DND-41 (cell line): ENCODE measurements around the gene MYO18B.

Source experiments
- ATAC-seq: fragments of 200-7000 bp; cut with Tn5 transposase; 3 replicates; pipeline ENCODE4 v1.9.1; 2021; ENCODE audit warnings: low read depth; ENCODE audit not compliant: insufficient read depth
- DNase-seq: peaks from one replicate; pipeline ENCODE4 v3.0.0-alpha.2; 2020
- H2AFZ ChIP-seq: 2 replicates; pipeline ENCODE4 v1.6.0; 2012; ENCODE audit warnings: low read depth, low read length
- H3K27ac ChIP-seq: 2 replicates; pipeline ENCODE4 v1.5.1; 2012; ENCODE audit warnings: low read length, inconsistent platforms
- H3K27me3 ChIP-seq: fragments of 200-600 bp; sonication (generic); 2 replicates; pipeline ENCODE4 v1.6.0; 2012; ENCODE audit warnings: low read length, mild to moderate bottlenecking, inconsistent platforms; ENCODE audit not compliant: insufficient read depth, poor library complexity
- H3K36me3 ChIP-seq: 2 replicates; pipeline ENCODE4 v1.5.1; 2012; ENCODE audit warnings: low read length, inconsistent platforms; ENCODE audit not compliant: insufficient read depth
- H3K4me1 ChIP-seq: 2 replicates; pipeline ENCODE4 v1.5.1; 2012; ENCODE audit warnings: mild to moderate bottlenecking, low read length; ENCODE audit not compliant: insufficient read depth
- H3K4me2 ChIP-seq: 2 replicates; pipeline ENCODE4 v1.6.0; 2012; ENCODE audit warnings: mild to moderate bottlenecking, moderate library complexity, low read length, inconsistent platforms; ENCODE audit not compliant: insufficient read depth
- H3K4me3 ChIP-seq, 2 experiments: fragments of 200-600 bp in 1 of 2; shearing (Covaris generic) in 1 of 2; 2 replicates each; pipeline ENCODE4 v1.5.1; 2012 to 2016; ENCODE audit warnings: inconsistent platforms in 2 of 2, low read length in 2 of 2, mild to moderate bottlenecking in 2 of 2, low read depth in 1 of 2, moderate library complexity in 1 of 2
- H3K79me2 ChIP-seq: 2 replicates; pipeline ENCODE4 v1.6.0; 2012; ENCODE audit warnings: low read length, inconsistent platforms; ENCODE audit not compliant: insufficient read depth
- H3K9ac ChIP-seq: 2 replicates; pipeline ENCODE4 v1.6.0; 2012; ENCODE audit warnings: low read depth, mild to moderate bottlenecking, inconsistent platforms, low read length, moderate library complexity
- H3K9me3 ChIP-seq: 2 replicates; pipeline ENCODE4 v1.5.1; 2012; ENCODE audit warnings: low read length, moderate library complexity, mild to moderate bottlenecking, inconsistent platforms; ENCODE audit not compliant: insufficient read depth, severe bottlenecking
- H4K20me1 ChIP-seq: 2 replicates; pipeline ENCODE4 v1.6.0; 2012; ENCODE audit warnings: low read length; ENCODE audit not compliant: insufficient read depth
- EZH2 ChIP-seq: IDR thresholded peaks from 3 replicates; pipeline ENCODE4 v1.6.1; 2012; ENCODE audit warnings: borderline replicate concordance, low read depth, mild to moderate bottlenecking, moderate library complexity, low read length, inconsistent platforms; ENCODE audit not compliant: severe bottlenecking
- TF ChIP-seq, protein P1 (sequence below): IDR thresholded peaks from 2 replicates; pipeline ENCODE4 v1.5.1; 2012; ENCODE audit warnings: borderline replicate concordance, low read length, moderate library complexity, mild to moderate bottlenecking; ENCODE audit not compliant: poor library complexity, severe bottlenecking; ENCODE audit errors: extremely low read depth

MYO18B gene

DNA sequence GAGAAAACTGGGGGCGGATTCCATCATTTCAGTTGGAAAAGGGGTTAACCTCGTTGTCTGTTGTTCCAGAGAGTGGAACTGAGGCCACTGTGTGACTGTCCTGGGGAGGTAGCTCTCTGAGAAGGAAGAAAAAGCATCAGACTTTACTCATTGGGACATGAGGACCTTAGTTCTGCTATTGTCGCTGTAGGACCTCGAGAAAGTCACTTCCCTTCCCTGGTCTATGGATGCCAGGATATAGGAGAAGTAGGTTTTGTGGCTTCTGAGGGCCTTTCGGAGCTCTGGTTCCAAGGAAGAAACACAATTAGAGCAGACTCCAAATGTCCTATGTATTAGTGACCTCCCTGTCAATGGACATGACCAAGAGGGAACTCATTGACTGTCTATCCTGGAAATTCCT, 6.2 kb downstream of the MYO18B start:
- no peak overlapping the region for H3K9ac ChIP-seq
- no peaks in the 10 kb centered on the region for H3K79me2 ChIP-seq
- TF ChIP-seq, protein P1, sequence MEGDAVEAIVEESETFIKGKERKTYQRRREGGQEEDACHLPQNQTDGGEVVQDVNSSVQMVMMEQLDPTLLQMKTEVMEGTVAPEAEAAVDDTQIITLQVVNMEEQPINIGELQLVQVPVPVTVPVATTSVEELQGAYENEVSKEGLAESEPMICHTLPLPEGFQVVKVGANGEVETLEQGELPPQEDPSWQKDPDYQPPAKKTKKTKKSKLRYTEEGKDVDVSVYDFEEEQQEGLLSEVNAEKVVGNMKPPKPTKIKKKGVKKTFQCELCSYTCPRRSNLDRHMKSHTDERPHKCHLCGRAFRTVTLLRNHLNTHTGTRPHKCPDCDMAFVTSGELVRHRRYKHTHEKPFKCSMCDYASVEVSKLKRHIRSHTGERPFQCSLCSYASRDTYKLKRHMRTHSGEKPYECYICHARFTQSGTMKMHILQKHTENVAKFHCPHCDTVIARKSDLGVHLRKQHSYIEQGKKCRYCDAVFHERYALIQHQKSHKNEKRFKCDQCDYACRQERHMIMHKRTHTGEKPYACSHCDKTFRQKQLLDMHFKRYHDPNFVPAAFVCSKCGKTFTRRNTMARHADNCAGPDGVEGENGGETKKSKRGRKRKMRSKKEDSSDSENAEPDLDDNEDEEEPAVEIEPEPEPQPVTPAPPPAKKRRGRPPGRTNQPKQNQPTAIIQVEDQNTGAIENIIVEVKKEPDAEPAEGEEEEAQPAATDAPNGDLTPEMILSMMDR = no peak
- TF ChIP-seq EZH2 = no peak
- no peaks in the 10 kb centered on the region for H4K20me1 ChIP-seq
- no peaks in the 10 kb centered on the region for H3K36me3 ChIP-seq
- H3K27ac ChIP-seq = no peak overlapping the region
- no peak overlapping the region for H2AFZ ChIP-seq
- H3K4me2 ChIP-seq = no peak overlapping the region
- ATAC-seq = no peak
- no peaks in the 10 kb centered on the region for H3K4me1 ChIP-seq
- no peaks in the 10 kb centered on the region for H3K9me3 ChIP-seq
- no peak overlapping the region for H3K4me3 ChIP-seq
- no peaks in the 10 kb centered on the region for H3K27me3 ChIP-seq
- no peak for DNase-seq

DNA sequence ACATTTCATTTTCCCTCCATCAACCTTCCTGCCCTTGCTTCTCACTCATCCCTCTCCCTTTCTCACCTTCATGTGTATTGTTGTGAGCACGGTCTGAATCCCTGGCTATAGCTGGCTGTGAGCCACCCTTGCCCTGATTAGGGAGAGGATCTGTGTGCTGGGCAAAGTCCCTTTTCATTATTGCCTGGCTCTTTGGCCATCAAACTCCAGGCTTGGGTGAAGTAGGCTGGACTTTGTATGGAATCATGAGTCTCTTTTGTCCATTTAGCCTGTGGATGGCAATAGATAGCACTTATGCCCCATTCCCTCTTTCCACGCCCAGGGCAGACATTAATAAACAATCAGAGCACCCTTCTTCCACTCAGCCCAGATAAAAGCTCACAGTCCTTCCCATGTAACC, 6.7 kb downstream of the MYO18B start:
- no peak overlapping the region for H3K9ac ChIP-seq
- H4K20me1 ChIP-seq = no peaks in the 10 kb centered on the region
- H2AFZ ChIP-seq = no peak overlapping the region
- no peaks in the 10 kb centered on the region for H3K27me3 ChIP-seq
- no peaks in the 10 kb centered on the region for H3K36me3 ChIP-seq
- H3K9me3 ChIP-seq = no peaks in the 10 kb centered on the region
- H3K4me3 ChIP-seq = no peak overlapping the region
- DNase-seq (no peak), ATAC-seq (no peak)
- no peak overlapping the region for H3K27ac ChIP-seq
- no peak overlapping the region for H3K4me2 ChIP-seq
- H3K79me2 ChIP-seq = no peaks in the 10 kb centered on the region
- no peak for TF ChIP-seq EZH2
- TF ChIP-seq, protein P1 = no peak
- no peaks in the 10 kb centered on the region for H3K4me1 ChIP-seq

DNA sequence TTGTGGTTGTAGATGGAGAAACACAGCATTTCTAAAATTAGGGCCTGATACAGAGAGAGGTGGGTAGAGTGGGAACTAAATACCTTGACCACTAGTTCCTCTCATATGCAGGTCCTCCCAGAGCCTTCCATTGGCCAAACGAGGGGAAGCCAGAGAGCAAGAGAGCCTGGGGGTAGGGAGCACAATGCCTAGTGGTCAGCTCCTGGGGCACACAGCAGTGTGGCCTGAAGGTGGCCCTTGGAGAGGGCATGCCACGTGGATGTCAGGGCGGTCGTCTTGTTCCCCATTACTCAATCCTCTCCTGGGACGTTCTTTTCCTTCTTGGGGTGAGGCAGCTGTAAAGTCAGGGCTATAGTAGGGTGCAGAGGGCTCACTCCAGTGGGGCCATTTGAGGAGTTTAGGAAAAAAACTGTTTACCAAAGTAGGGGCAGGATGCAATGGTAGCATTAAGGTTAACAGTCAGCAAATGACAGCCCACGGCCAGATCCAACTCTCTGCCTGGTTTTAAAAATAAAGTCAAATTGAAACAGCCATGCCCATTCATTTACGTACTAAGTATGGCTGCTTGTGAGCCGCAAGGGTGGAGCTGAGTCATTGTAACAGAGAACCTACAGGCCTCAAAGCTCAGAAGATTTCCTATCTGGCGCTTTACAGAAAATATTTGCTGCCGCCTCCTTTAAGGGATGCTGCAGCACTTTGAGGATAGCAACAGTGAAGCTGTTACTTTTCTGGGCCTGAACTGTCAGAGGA, 7.6 kb downstream of the MYO18B start:
- Histone ChIP-seq H2AFZ (no peak overlapping the region), H4K20me1 (no peaks in the 10 kb centered on the region), H3K9ac (no peak overlapping the region), H3K4me2 (no peak overlapping the region), H3K36me3 (no peaks in the 10 kb centered on the region), H3K9me3 (no peaks in the 10 kb centered on the region), H3K79me2 (no peaks in the 10 kb centered on the region), H3K4me1 (no peaks in the 10 kb centered on the region), H3K27ac (no peak overlapping the region), H3K27me3 (no peaks in the 10 kb centered on the region), H3K4me3 (no peak overlapping the region)
- no peak for DNase-seq
- TF ChIP-seq, protein P1 = no peak
- no peak for TF ChIP-seq EZH2
- ATAC-seq = no peak
